Stimulated activated CD8-positive, alpha-beta memory T cell treated with anti-CD3 and anti-CD28 coated beads, Interleukin-12 subunit alpha, Interleukin-12 subunit beta, amount 100 ng/mL, for 24 hours (primary cell): ENCODE results near the gene ARHGAP18.
"Not testable (repeated sequence)": the region's sequence is repeated elsewhere in the genome, so short reads cannot be mapped to it uniquely, and the experiment has no call there.

Source experiments
- DNase-seq: peaks from one replicate; pipeline ENCODE4 v3.0.0-alpha.2; 2020; ENCODE audit errors: extremely low read depth

ARHGAP18 gene

DNA sequence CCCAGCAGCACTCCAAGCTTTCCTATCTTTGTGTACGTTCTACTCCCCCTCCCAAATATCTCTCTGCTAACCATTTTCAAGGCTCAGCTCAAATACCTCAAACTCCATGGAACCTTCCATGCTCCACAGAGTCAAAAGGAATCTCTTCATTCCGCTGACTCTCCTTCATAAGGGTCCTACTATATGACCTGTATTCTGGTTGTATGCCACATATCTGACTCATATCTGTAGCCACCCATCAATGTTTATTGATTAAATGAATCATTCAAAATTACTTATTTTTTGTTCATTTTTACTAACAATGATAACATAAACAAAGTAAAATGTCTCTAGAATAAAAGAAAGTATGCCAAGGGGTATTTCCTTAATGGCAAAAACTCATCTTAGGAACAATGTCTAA is 123.2 kb downstream of the ARHGAP18 start:
- no peak for DNase-seq

DNA sequence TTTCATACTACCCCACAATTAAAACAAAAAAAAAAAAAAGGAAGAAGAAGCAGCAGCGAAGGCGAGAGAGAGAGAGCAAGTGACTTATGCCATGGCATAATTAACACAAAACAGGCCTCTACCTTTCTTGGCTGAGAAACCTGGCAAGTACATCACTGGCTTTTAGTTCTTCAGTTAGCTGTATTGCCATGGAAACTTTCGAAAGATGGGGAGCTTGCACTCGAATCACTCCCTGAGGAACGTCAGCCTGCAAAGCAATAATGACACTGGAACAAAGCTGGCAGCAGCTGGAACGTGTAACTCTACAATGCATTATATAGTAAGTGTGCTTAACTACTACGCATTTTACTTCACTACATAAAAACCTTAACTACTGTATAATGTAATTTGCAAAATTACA is 126.1 kb downstream of the ARHGAP18 start:
- DNase-seq: no peak

DNA sequence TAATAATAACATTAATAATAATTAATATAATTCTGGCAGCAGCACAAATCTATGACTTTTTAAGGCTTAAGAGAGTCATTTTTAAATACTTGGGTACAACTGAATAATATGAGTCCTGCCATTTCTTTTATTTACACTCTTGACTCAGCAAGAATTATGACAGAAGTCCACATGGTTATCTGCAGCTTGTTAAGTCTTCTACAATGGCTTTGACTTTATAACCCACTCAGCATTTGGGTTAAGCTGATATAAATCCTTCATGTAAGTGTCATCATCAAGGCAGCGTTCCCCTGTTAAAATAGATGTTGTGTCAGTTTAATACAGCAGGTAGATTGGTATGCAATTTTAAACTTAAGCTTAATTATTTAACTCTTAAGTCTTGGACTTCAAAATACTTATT is 131.7 kb downstream of the ARHGAP18 start:
- DNase-seq: no peak

DNA sequence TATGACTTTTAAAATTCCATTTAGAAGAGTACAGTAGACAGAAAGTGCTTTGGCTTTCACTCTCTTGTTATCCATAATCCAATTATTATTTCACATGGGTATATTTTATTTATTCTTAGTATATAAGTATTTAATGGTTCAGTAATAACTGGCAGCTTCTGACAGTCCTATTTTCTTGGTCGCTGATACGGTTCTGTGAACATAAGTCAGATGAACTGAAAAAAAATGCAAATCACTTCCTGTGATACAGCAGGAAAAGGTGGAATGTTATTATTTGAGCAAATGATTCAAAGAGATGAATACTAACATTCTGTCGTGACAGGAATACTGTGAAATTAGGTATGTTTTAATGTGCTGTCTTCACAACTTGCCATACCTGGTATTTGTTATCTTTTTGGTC is 132.3 kb downstream of the ARHGAP18 start:
- DNase-seq: no peak

GRCh38 chr6:129576456-129576855 is 133.5 kb downstream of the ARHGAP18 start:
- DNase-seq: no peak

DNA sequence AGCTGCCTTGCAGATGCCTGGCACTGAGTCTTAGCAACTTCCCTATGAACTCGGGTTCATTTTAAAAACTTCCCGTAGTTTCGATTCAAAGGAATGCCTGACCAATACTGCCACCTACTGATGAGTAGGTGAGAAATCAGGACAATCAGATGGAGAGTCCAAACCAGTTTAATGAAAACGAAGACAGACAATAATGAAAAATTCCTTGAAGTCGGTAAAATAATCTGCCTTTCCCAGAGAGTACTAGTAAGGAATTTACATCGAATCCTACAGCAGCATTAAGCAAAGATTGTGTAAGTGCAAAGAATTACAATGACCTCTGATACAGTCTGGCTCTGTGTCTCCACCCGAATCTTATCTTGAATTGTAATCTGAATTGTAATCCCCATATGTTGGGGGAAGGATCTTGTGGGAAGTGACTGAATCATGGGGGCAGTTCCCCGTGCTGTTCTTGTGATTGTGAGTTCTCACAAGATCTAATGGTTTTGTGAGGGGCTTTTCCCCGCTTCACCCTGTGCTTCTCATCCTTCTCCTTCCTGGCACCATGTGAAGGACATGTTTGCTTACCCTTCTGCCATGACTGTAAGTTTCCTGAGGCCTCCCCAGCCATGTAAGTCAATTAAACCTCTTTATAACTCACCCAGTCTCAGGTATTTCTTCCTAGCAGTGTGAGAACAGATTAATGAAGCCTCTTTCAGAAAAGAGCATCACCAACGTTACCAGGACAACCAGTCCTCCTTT is 134.4 kb downstream of the ARHGAP18 start:
- DNase-seq: no peak

GRCh38 chr6:129574605-129575004 is 135.4 kb downstream of the ARHGAP18 start:
- not testable (repeated sequence) for DNase-seq

DNA sequence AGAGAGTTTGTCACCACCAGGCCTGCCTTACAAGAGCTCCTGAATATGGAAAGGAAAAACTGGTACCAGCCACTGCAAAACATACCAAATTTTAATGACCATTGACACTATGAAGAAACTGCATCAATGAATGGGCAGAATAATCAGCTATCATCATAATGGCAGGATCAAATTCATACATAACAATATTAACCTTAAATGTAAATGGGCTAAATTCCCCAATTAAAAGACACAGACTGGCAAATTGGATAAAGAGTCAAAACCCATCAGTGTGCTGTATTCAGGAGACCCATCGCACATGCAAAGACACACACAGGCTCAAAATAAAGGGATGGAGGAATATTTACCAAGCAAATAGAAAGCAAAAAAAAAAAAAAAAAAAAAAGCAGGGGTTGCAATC is 139.0 kb downstream of the ARHGAP18 start:
- not testable (repeated sequence) for DNase-seq

- no peak for DNase-seq
Observed at GRCh38 chr6:129568015-129568414, 142.0 kb downstream of the ARHGAP18 start.

GRCh38 chr6:129567374-129567773 is 142.6 kb downstream of the ARHGAP18 start:
- no peak for DNase-seq

DNA sequence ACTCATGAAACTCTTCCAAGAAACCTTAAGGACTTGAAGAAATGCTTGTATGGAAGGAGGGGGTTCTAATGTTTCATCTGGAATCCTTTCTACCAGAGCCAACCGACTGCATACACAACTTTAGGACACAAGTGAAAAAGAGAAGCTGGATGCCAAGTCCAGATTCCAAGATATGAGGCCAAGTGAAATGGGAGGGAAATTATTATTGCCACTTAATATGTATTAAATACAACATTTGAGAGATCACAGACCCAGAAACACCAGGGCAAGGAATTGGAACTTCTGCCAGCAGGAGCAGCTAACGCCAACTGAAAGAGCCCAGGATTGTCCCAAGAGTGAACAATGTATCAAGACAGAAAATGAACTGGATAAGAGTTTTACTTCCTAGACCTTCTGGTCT is 144.2 kb downstream of the ARHGAP18 start:
- DNase-seq: no peak

- DNase-seq: no peak
Observed at GRCh38 chr6:129565366-129565765, 144.6 kb downstream of the ARHGAP18 start.

DNA sequence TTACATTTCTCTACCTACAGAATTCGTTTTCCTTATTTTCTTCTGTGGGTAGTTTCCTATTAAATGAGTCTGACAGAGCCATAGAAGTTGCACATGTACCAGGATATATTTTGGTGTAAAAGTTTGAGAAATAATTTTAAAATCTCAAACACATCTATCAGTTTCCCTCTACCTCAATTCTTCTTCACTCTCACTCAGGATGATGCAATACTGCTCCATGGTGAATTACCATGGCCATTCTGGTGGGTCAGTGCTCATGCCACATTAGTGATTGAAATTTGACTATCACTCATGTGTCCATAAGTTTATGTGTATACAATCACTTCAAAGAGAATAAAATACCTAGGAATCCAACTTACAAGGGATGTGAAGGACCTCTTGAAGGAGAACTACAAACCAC is 151.7 kb downstream of the ARHGAP18 start:
- DNase-seq: no peak

- DNase-seq: no peak
Observed at GRCh38 chr6:129555206-129555832, 154.7 kb downstream of the ARHGAP18 start.

GRCh38 chr6:129552413-129552812 is 157.6 kb downstream of the ARHGAP18 start:
- no peak for DNase-seq

GRCh38 chr6:129551486-129551885 is 158.5 kb downstream of the ARHGAP18 start:
- DNase-seq: no peak

- no peak for DNase-seq
Observed at GRCh38 chr6:129546702-129547101, 163.3 kb downstream of the ARHGAP18 start.

- no peak for DNase-seq
Observed at GRCh38 chr6:129544892-129545612, 164.9 kb downstream of the ARHGAP18 start.

DNA sequence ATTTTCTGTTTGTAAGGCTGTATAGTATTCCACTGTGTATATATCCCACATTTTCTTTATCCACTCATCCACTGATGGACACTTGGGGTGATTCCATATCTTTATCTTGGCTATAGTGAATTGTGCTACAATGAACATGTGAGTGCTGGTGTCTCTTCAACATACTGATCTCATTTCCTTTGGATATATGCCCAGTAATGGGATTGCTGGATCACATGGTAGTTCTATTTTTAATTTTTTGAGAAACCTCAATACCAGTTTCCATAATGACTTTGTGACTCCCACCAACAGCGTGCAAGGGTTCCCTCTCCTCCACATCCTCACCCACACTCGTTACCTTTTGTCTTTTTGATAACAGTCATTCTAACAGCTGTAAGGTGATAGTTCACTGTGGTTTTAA is 166.0 kb downstream of the ARHGAP18 start:
- no peak for DNase-seq

GRCh38 chr6:129542705-129543104 is 167.3 kb downstream of the ARHGAP18 start:
- DNase-seq: no peak

DNA sequence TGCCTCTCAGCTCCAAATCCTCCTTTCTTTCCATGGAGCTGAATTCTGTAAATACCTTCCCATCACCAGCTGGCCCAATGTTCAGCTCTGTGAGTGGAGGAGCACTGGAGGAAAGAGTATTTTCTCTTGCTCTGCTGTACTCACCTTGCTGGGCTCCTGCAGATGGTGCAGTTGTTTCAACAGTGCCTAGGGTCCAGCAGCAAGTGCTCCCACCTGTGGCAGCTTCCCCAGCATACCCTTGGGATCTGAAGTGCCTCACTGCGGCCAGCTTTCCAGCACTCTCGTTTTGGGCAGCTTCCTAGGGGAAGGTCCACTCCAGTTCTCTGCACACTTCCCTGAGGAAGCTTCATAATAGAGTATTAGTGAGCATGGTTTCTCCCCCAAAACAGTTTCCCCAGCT is 170.9 kb downstream of the ARHGAP18 start:
- DNase-seq: no peak

DNA sequence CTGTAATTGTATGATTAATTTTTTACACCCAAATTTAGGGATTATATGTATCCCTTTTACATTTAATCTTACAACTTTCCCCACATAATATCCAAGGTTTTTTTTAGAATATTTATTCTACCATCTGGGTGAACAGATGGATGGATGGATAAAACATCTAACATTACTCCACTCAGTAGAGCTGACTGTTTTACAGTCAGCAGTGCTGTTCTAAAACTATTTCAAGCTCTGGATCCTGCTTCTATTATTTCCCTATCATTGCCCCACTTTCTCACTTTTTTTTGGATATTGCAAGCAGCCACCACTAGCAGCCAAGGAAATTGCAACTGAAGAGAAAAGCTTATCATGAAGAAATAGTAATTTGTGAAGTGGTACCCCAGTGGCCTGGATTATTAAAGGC is 173.7 kb downstream of the ARHGAP18 start:
- no peak for DNase-seq

- no peak for DNase-seq
Observed at GRCh38 chr6:129534926-129535325, 175.1 kb downstream of the ARHGAP18 start.
